Measurements from ENCODE around the gene ATP6V1B1. TPM values are rescaled to one million over a fixed set of nuclear protein-coding genes. Genes with fewer than 3 reads are reported as not detected.

ATP6V1B1 gene
- total RNA-seq, result not detected
- long read RNA-seq, result 0 reads

DNA sequence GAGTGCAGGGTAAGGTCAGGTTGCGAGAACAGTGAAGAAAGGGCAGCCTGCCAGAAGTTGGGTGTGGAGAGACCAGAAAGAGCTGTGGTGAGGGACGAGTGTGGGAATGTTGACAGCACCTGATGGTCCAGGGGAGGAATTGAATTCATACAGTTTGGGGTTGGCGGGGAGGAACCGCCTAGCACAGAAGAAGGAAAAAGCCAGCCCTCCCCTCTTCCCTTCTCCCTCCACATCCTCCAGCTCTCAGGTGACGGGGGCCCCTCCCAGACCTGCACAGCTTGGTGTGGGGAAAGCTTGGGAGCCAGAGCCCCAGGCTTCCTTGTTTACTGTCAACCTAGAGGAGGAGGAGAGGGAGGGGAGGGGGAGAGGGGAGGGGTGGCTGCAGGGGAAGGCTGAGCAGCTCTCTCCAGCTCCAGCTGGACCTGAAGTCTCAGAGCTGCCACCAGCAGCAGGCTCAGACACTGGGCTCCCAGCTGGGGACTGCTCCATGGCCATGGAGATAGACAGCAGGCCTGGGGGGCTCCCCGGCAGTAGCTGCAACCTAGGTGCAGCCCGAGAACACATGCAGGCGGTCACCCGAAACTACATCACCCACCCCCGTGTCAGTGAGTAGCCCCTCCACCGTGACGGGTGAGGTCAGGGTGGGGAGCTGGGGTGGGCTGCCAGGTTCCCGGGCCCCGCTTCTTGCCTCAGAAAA, at the start of gene ATP6V1B1:
TSS of gene ATP6V1B1 (plus strand) at position 433 of the 697 bp plus-strand sequence. CDS start at position 488, 55 bp downstream.
- H3K36me3 ChIP-seq, result no peaks in the 10 kb centered on the region
- no peaks in the 10 kb centered on the region for H3K4me1 ChIP-seq
- H3K27me3 ChIP-seq (ENCODE audit: low read depth), result peaks cover 61% of the 10 kb centered on the region
- H3K4me3 ChIP-seq, result no peak within 1 kb of the TSS
- intact Hi-C loops (cut with micrococcal nuclease), result no loop called here
- DNase-seq, result no peak
- TF ChIP-seq, protein P1, sequence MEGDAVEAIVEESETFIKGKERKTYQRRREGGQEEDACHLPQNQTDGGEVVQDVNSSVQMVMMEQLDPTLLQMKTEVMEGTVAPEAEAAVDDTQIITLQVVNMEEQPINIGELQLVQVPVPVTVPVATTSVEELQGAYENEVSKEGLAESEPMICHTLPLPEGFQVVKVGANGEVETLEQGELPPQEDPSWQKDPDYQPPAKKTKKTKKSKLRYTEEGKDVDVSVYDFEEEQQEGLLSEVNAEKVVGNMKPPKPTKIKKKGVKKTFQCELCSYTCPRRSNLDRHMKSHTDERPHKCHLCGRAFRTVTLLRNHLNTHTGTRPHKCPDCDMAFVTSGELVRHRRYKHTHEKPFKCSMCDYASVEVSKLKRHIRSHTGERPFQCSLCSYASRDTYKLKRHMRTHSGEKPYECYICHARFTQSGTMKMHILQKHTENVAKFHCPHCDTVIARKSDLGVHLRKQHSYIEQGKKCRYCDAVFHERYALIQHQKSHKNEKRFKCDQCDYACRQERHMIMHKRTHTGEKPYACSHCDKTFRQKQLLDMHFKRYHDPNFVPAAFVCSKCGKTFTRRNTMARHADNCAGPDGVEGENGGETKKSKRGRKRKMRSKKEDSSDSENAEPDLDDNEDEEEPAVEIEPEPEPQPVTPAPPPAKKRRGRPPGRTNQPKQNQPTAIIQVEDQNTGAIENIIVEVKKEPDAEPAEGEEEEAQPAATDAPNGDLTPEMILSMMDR (IDR thresholded peaks at IDR 0.05; ENCODE audit: borderline replicate concordance), result no peak
- H3K9me3 ChIP-seq (replicated peaks), result no peaks in the 10 kb centered on the region
- H3K27ac ChIP-seq (replicated peaks), result no peak within 1 kb of the TSS

DNA sequence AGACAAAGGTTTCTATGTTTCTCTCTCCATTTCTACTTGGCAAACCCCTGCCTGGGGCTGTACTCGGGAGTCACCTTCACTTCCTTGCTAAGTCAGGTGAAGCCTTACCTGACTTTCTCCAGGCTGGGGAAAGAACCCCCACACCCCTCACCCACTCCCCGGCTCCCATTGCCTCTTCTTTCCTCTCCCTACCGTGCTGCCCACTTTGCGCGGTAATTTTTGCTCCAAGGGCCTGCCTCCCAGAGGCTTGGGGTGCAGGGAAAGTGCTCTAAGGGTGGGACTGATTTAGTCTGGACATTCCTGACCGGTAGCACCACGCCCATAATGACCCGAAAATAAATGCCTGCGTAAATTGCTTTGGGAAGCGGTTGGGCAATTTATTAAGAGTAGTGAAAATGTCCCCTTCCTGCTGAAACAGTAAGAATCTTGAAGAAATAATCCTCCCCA, 49.1 kb upstream of the ATP6V1B1 start:
- Histone ChIP-seq H3K4me3 (no peak overlapping the region), H3K27me3 (ENCODE audit: low read depth) (peaks cover 100% of the 10 kb centered on the region), H3K4me1 (peaks cover 36% of the 10 kb centered on the region), H3K27ac (replicated peaks) (no peak overlapping the region), H3K36me3 (no peaks in the 10 kb centered on the region), H3K9me3 (replicated peaks) (peaks cover 12% of the 10 kb centered on the region)
- no peak for DNase-seq
- TF ChIP-seq, protein P1 (IDR thresholded peaks at IDR 0.05; ENCODE audit: borderline replicate concordance), result no peak
- intact Hi-C loops (cut with micrococcal nuclease), result no loop called here

DNA sequence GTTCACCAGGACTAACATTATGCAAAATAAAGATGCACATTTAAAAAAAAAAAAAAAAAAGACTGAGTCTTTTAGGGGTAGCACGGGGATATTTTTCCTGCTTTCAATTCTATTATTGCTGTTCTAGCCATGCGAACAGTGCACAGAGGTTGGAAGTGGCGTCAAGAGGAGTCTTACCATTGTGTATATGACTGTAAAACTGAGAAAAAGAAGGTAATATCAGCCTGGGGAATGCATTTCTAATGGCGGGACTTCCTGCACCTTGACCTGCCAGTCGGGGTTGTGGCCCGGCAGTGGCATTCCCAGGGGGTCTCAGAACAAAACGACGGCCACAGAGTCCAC, 48.5 kb upstream of the ATP6V1B1 start:
- peaks cover 12% of the 10 kb centered on the region for H3K9me3 ChIP-seq (replicated peaks)
- intact Hi-C loops (cut with micrococcal nuclease), result no loop called here
- H3K4me3 ChIP-seq, result peak overlapping the region; percentile 62
- TF ChIP-seq, protein P1 (IDR thresholded peaks at IDR 0.05; ENCODE audit: borderline replicate concordance), result no peak
- H3K36me3 ChIP-seq, result no peaks in the 10 kb centered on the region
- DNase-seq, result no peak
- H3K27me3 ChIP-seq (ENCODE audit: low read depth), result peaks cover 100% of the 10 kb centered on the region
- peaks cover 36% of the 10 kb centered on the region for H3K4me1 ChIP-seq
- no peak overlapping the region for H3K27ac ChIP-seq (replicated peaks)

DNA sequence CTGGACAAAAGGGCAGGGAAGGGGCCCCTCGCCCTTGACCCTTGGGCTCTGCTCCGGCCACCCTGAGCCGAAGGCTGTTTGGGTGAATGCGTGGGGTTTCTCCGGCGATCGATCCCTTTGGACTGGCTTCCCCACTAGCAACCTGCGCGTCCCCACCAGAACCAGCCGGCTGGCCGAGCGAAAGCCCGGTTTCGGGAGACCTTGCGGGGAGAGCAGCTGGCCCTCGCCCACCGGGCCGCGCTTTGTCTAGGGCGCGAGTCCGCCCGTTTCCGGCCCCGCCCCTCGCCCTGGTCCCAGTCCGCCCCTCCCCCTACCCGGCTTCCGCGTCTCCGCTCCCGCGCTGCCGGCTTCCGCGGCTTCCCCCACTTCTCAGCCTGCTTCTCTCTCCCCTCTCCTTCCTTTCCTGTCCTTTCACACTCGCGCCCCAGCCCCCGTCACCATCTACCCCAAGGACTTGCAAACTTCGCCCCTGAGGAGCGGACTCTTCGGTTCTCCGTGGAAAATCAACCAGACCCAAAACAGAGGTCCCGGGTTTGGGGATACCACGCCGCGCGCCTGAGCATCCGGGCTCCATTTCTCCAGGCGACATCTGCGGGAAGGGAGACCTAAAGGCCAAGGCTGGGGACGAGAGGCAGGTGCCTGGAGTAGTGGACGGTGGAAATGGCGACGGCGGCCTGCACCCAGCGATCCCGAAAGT, 48.0 kb upstream of the ATP6V1B1 start:
- peaks cover 36% of the 10 kb centered on the region for H3K4me1 ChIP-seq

DNA sequence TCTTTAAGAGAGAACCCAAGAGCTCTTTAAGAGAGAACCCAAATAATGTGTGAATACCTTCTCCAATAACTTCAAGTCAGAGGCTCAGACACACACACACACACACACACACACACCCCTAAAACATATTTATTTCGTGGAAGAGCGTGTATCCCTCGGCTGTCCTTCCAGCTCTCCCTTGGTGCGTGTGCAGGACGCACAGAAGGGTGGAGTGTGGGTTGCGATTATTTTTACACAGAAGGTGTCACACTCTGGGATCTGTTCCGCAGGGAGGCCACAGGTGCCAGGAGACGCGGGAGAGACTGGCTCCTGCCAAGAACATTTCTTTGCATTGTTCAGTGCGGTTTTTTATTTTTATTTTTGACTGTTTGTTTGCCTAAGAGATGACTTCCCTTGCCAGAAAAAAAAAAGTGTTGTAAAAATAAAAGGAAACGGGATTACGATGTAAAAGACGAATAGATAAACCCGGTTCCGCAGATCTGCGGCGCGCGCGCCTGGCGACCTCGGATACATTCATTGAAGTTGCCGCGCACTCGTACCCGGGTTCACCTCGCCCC, 47.3 kb upstream of the ATP6V1B1 start:
- Histone ChIP-seq H3K27me3 (ENCODE audit: low read depth) (peaks cover 100% of the 10 kb centered on the region), H3K9me3 (replicated peaks) (no peaks in the 10 kb centered on the region)

More for the DNA sequence above, 48.0 kb upstream of the ATP6V1B1 start:
- Histone ChIP-seq H3K4me3 (peak overlapping the region; percentile 62), H3K9me3 (replicated peaks) (peaks cover 7% of the 10 kb centered on the region), H3K36me3 (no peaks in the 10 kb centered on the region), H3K27ac (replicated peaks) (no peak overlapping the region), H3K27me3 (ENCODE audit: low read depth) (peaks cover 100% of the 10 kb centered on the region)
- intact Hi-C loops (cut with micrococcal nuclease), result no loop called here
- no peak for DNase-seq
- TF ChIP-seq, protein P1 (IDR thresholded peaks at IDR 0.05; ENCODE audit: borderline replicate concordance), result no peak

More for the DNA sequence above, 47.3 kb upstream of the ATP6V1B1 start:
- TF ChIP-seq, protein P1 (IDR thresholded peaks at IDR 0.05; ENCODE audit: borderline replicate concordance), result no peak
- Histone ChIP-seq H3K36me3 (no peaks in the 10 kb centered on the region), H3K4me3 (peak overlapping the region; percentile 62), H3K27ac (replicated peaks) (no peak overlapping the region), H3K4me1 (peaks cover 36% of the 10 kb centered on the region)
- intact Hi-C loops (cut with micrococcal nuclease), result no loop called here
- DNase-seq, result no peak
